ENCODE results near the gene TMEM263.
"Not testable (repeated sequence)": the region's sequence is repeated elsewhere in the genome, so short reads cannot be mapped to it uniquely, and the experiment has no call there.

The TMEM263 gene

DNA sequence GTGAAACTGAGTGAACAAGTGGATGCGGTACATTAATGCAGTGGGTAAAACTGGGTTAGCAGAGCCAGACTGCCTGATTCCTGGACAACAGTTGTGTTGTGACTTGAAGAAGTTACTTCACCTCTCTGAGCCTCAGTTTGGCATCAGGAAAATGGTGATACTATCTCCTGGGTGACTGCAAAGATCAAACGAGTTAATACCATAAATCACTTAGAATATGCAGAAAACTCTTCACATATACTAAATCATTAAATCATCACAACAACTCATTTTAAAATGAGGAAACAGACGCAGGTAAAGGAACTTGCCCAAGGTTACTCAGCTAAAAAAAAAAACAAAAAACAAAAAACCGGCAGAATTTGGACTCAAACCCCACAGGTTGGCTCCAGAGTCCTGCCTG, 30.4 kb downstream of the TMEM263 start:
- DNase-seq (ENCODE audit: low read depth, low spot score) = no peak

DNA sequence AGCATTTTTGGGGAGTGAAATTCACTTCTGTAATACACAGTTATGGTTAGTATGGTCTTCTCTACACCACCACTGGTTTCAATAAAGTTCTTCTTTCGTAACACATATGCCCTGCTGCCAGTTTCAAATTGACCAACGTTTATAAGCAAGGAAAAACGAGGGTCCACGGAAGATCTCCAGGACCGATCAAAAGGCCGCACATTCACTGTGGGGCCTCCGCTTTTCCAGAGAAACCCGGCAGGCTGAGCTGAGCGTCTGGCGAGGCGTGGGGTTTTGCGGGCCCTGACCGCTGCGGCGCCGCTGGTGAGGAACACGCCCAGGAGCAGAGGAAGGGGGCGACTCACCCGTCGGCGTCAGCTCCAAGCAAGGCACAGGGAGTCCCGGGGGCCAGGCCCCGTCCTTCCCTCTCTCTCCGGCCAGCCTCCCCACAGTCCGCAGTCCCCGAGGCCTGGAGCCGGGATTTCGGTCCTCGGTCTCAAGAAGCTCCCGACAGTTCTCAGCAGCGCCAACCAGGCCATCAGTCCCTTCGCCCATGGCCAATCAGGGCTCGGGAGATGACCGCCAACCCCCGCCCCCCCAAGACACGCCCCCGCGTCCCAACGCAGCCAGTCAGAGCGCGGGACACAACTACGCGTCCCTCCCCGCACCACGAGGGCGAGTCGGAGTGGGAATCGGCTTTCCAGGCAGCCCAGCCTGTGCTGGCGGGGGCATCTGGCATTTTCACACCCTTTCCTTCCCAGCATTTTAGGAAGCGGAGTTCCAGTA, 31.1 kb downstream of the TMEM263 start, which contains the start of gene MTERF2:
MTERF2 (minus strand) TSS at position 522 of the 765 bp plus-strand sequence. CDS start 8,432 bp downstream, outside the sequence.
- peak; percentile 58 for DNase-seq (ENCODE audit: low read depth, low spot score)

DNA sequence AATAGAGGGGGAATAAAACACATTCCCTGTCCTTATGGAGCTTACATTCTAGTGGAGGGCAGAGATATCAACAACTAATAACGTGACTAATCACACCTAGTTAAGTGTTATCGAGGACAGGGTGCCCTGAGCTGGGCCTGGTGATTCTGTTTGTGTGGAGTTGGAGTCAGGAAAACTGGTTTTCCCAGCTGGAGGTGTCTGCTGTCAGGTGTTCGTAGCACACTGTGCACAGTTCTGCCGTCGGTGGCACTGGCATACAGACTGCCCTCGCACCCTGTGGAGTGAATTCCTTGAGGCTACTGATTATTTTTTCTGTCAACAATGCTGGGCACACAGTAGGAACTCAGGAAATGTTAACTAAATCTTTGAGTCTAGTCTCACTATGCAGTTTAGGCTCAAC, 32.1 kb downstream of the TMEM263 start:
- no peak for DNase-seq (ENCODE audit: low read depth, low spot score)

DNA sequence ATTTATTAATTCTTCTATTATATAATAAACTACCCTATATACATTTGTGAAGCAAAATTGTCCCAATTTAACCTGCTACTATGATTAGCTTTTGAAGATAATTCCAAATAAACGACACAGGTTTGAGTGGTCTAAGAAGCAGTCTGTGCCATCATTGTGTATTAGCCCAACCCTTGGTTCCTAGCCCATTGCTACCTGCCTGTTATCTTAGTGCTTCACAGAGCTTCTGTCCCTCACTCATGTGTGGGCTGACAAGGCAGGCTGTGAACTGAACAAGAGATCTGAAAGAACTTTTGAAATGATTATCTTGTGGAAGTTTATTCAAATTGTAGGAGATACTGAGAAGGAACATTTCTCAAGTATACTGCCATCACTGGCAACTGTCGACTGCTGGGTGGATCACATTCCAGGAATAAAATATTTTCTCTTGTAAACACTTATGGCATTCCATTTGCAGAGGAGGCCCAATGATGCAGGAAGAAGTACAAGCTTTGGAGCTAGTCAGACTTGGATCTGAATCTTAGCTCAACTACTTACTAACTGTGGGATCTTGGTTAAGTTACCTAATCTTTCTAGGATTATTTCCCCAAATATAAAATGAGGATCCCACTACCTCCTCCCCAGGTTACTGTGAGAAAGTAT, 39.0 kb downstream of the TMEM263 start:
- no peak for DNase-seq (ENCODE audit: low read depth, low spot score)

DNA sequence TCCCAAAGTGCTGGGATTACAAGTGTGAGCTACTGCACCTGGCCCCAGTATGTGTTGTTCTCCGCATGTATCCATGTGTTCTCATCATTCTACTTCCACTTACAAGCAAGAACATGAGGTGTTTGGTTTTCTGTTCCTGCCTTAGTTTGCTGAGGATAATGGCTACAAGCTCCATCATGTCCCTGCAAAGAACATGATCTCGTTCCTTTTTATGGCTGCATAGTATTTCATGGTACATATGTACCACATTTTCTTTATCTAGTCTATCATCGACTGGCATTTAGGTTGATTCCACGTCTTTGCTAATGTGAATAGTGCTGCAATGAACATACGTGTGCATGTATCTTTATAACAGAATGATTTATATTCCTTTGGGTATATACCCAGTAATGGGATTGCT, 40.4 kb downstream of the TMEM263 start:
- DNase-seq (ENCODE audit: low read depth, low spot score) = not testable (repeated sequence)

DNA sequence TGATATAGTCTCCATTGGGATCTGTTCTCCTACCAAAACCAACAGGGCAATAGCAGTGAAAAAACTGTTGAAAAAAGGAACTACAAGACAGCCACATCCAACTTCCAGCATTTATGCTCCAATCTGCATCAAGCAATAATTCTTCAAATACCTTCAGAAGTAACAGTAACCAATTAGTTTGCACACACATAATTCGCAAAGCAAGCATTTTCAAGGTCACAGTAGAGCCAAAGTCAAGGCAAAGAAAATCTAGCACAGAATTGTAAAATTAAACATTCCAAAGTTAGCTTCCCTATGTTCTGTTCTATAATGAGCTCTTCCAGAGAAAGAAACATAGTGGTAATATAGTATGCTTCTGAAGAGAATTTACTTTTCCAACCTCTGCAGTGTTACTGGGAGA, 42.2 kb downstream of the TMEM263 start:
- no peak for DNase-seq (ENCODE audit: low read depth, low spot score)

DNA sequence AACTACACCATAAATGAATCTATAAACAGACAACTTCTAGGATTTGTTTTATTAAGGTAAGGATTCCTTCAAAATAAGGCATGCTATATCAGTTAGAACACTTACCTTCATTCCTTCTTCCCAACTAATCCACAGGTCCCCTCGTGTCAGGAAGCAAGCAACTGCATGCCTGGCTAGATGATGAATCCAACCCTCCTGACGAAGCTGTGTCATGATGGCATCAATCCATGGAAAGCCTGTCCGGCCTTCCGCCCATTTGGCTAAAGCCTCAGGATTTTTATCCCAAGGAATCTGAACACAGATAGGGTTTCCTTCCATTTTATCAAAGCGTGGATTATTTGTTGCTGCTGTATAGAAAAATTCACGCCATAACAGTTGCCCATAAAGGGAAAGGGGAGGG, 43.7 kb downstream of the TMEM263 start:
- no peak for DNase-seq (ENCODE audit: low read depth, low spot score)

DNA sequence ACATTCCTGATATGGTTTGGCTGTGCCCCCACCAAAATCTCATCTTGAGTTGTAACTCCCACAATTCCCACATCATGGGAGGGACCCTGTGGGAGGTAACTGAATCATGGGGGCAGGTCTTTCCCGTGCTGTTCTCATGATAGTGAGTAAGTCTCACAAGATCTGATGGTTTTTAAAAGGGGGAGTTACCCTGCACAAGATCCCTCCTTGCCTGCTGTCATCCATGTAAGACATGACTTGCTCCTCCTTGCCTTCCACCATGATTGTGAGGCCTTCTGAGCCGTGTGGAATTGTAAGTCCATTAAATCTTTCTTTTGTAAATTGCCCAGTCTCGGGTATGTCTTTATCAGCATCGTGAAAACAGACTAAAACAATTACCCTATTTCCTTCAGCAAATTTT, 47.0 kb downstream of the TMEM263 start:
- not testable (repeated sequence) for DNase-seq (ENCODE audit: low read depth, low spot score)

DNA sequence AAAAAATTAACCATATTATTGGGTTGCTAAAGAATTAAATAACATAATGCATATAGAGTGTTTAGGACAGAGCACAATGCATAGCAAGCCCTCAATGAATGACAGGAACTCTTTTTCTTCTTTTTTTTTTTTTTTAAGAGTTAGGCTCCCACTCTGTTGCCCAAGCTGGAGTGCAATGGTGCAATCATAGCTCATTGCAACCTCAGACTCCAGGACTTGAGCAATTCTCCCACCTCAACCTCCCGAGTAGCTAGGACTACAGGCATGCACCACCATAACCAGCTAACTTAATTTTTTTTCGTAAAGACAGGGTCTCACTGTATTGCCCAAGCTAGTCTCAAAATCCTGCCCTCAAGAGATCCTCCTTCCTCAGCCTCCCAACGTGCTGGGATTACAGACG, 51.7 kb downstream of the TMEM263 start:
- no peak for DNase-seq (ENCODE audit: low read depth, low spot score)

DNA sequence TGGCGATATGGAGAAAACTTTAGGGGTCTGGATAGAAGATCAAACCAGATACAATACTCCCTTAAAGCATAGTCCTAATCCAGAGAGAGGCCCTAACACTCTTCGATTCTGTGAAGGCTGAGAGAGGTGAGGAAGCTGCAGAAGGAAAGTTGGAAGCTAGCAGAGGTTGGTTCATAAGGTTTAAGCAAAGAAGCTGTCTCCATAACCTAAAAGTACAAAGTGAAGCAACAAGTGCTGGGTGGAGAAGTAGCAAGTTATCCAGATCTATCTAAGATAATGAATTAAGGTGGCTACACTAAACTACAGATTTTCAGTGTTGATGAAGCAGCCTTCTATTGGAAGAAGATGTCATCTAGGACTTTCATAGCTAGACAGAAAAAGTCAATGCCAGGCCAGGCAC, 55.8 kb downstream of the TMEM263 start:
- no peak for DNase-seq (ENCODE audit: low read depth, low spot score)

DNA sequence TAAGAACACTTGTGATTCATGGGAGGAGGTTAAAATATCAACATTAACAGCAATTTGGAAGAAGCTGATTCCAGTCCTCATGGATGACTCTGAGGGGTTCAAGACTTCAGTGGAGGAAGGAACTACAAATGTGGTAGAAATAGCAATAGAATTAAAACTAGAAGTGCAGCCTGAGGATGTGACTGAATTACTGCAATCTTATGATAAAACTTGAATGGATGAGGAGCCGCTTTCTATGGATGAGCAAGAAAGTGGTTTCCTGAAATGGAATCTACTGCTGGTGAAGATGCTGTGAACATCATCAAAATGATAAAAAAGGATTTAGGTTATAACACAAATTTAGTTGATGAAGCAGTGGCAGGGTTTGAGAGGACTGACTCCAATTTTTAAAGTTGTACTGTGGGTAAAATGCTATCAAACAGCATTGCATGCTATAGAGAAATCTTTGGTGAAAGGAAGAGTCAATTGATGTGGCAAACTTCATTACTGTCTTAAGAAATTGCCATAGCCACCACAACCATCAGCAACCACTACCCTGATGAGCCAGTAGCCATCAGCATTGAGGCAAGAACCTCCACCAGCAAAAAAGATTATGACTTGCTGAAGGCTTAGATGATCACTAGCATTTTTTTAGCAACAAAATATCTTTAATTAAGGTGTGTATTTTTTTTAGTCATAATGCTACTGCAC, 57.2 kb downstream of the TMEM263 start:
- DNase-seq (ENCODE audit: low read depth, low spot score) = no peak

DNA sequence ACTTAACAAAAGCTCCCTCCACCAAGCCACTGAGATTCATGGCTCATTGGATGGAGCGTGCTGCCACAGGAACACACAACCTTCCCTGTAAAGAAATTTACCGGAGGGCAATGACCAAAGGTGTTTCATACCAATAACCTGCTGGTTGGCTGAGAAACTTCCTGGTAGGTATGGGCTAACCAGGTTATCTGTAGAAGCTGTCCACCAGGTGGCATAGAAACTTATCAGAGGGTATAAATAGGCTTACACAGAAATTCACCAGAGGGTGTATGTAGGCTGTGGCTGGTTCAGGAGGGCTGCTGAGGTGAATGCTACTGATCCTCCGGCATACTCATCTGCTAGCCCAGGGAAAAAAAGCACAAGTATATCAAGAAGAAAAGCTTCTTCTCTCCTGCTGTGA, 58.3 kb downstream of the TMEM263 start:
- DNase-seq (ENCODE audit: low read depth, low spot score) = no peak

DNA sequence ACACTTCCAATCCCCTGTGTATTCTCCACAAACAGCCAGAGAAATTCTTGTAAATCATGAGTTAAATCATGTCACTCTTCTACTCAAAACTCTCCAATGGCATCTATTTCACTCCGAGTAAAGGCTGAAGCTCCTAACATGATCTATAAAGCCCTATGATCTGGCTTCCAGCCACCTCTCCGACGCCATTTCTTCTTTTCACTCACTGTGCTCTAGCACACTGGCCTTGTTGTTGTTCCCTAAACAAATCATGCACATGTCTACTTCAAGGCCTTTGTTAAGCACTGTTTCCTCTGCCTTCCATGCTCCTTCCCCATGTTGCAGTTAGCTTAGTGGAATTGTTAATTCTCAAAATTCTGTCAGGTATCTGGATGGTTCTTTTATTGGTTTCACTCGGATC, 61.3 kb downstream of the TMEM263 start:
- DNase-seq (ENCODE audit: low read depth, low spot score) = no peak

DNA sequence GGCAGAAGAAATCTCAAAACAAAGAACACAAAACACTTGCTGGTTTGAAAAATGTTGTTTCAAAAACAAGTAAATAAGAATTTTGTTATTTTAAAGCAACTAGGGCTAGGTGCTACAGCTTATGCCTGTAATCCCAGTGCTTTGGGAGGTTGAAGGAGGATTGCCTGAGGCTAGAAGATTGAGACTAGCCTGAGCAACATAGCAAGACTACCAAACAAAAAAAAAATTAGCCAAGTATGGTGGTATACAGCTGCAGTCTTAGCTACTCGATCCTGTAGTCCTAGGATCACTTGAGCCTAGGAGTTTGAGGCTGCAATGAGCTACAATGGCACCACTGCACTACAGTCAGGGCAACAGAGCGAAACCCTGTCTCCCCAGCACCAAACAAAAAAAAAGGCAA, 63.8 kb downstream of the TMEM263 start:
- DNase-seq (ENCODE audit: low read depth, low spot score) = no peak

Measured in activated CD4-positive, CD25-positive, alpha-beta regulatory T cell treated with anti-CD3 and anti-CD28 coated beads, Interleukin-2, amount 50 U/mL, for 16 hours (primary cell).